ENCODE data around the gene LMO2. TPM values are rescaled to one million over a fixed set of nuclear protein-coding genes. Genes with fewer than 3 reads are reported as not detected.

Gene LMO2
- total and polyA plus RNA-seq, 2 of the 13 experiments (the other 11 are each of a cell fraction or from before 2014, with no cell fraction given) = not detected

DNA sequence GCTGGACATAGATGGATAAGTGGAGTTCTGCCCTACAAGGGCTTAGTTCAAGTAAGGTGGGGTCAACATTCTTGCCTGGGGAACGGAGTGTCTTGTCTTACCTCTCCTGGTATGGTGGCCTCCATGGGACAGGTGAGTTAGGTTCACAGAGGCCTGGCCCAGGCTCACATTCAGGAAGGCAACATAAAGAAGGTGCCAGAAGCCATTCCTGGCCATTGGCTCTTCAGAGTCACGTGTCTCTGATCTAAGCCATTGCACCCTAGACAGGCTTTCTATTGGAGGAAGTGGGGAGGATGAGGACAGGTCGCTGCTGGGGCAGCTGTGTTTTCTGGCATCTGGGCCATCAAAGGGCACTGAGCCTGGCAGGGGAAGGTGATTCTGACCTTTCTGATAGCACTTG, 14.8 kb downstream of the LMO2 start (continued):
- no peak for TF ChIP-seq ZSCAN12 (CRISPR knock-in tag; IDR thresholded peaks at IDR 0.05)
- TF ChIP-seq MBD4 (IDR thresholded peaks at IDR 0.05; ENCODE audit: borderline replicate concordance, low read length) = no peak

DNA sequence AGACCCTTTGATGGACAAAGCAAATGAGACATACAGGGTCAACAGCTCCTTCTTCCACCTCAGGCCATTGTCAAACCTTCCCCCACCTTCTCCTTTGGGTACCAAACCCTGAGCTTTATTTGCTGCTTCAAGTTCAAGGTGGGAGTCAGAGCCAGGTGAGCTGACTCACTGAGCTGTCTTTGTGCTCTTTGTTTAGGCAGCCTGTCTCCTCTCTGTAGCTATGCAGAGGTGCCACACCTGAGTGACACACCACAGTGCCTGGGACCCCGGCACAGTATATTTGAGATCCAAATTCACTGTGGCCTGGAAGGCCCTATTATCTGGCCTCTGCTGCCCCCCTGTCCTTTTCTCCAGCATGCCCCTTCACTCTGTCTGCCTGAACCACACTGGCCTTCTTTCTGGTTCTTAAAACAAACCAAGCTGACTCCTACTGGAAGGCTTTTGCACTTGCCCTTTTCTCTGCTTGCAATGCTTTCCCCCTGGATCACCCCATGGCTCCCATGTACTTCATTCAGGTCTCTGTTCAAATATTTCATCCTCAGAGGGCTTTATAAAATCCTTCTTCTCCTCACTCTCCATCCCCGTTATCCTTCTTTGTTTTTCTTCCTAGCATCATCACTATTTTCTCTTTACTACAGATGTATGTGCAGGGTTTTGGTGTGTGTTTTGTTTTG, 16.1 kb downstream of the LMO2 start:
- Histone ChIP-seq H4K20me1 (ENCODE audit: insufficient read depth, low read length) (no peaks in the 10 kb centered on the region), H3K4me3 (replicated peaks in 1 of 3; ENCODE audit: insufficient read depth in 1 of 3, low read depth in 2 of 3, low read length in 3 of 3) (no peak overlapping the region), H3K79me2 (ENCODE audit: insufficient read depth, low read length) (no peaks in the 10 kb centered on the region), H3K9me3 (ENCODE audit: low read length) (no peaks in the 10 kb centered on the region), H3K4me1 (ENCODE audit: insufficient read depth, low read length) (no peaks in the 10 kb centered on the region), H3K27me3 (ENCODE audit: control insufficient read depth in 1 of 2, insufficient read depth in 2 of 2, low read length in 2 of 2) (peaks cover 1 to 28% of the 10 kb centered on the region in 2 experiments; a peak in 4 of 5 replicates), H3K4me2 (ENCODE audit: low read depth, low read length) (no peak overlapping the region), H3K27ac (ENCODE audit: extremely low read length, insufficient read depth, low read length) (no peak overlapping the region), H3K9ac (ENCODE audit: insufficient read depth, low read depth, low read length) (no peak overlapping the region), H3K36me3 (replicated peaks in 1 of 2; ENCODE audit: control insufficient read depth in 1 of 2, insufficient read depth in 2 of 2, low read length in 2 of 2) (no peaks in the 10 kb centered on the region), H2AFZ (ENCODE audit: low read length) (no peak overlapping the region)
- 0% methylated on average over 2 of the region's 2 CpGs for WGBS (ENCODE audit: low lambda C conversion rate)
- no peak for FAIRE-seq
- intact Hi-C loops (cut with micrococcal nuclease; ENCODE audit: unreplicated experiment) = no loop called here
- ATAC-seq = no peak
- no TSS peak for BruUV-seq (replicated peaks)
- in situ Hi-C loops (cut with HindIII; ENCODE audit: extremely low pct_ligation_motif_present, low pct_unique_long_range_greater_than_20kb) = no loop called here
- DNase-seq (ENCODE audit: low spot score) = no peak
- POLR2A ChIA-PET = no interaction called here
- CTCF ChIA-PET (ENCODE audit: low intra/inter-chr PET ratio, low total read pairs) = no interaction called here
- TF ChIP-seq PAWR (CRISPR knock-in tag; IDR thresholded peaks at IDR 0.05; ENCODE audit: borderline replicate concordance) (no peak), DNMT3B (CRISPR knock-in tag; conservative IDR thresholded peaks at IDR 0.05) (no peak), TCF12 (IDR thresholded peaks at IDR 0.05) (no peak), TCF12 (CRISPR knock-in tag; IDR thresholded peaks at IDR 0.05) (no peak), KLF11 (CRISPR knock-in tag; IDR thresholded peaks at IDR 0.05) (no peak), ZNF124 (CRISPR knock-in tag; IDR thresholded peaks at IDR 0.05) (no peak), NFYB (CRISPR knock-in tag; IDR thresholded peaks at IDR 0.05) (no peak), MXI1 (IDR thresholded peaks at IDR 0.05; ENCODE audit: borderline replicate concordance, low read depth, low read length) (no peak), ZNF441 (CRISPR knock-in tag; IDR thresholded peaks at IDR 0.05; ENCODE audit: borderline replicate concordance) (no peak), ZNF644 (CRISPR knock-in tag; IDR thresholded peaks at IDR 0.05; ENCODE audit: low read depth) (no peak), ZBTB46 (CRISPR knock-in tag; IDR thresholded peaks at IDR 0.05; ENCODE audit: borderline replicate concordance) (no peak), ZNF672 (CRISPR knock-in tag; IDR thresholded peaks at IDR 0.05) (no peak), AGO1 (IDR thresholded peaks at IDR 0.05; ENCODE audit: low read depth, low read length, poor library complexity, severe bottlenecking) (no peak), ZNF260 (CRISPR knock-in tag; IDR thresholded peaks at IDR 0.05; ENCODE audit: borderline replicate concordance, low read depth) (no peak), RBFOX2 (IDR thresholded peaks at IDR 0.05; ENCODE audit: low read depth, low read length) (no peak), ZNF205 (CRISPR knock-in tag; IDR thresholded peaks at IDR 0.05) (no peak), ZNF879 (CRISPR knock-in tag; IDR thresholded peaks at IDR 0.05) (no peak), SNRNP70 (IDR thresholded peaks at IDR 0.05; ENCODE audit: low read depth, low read length) (no peak)
- TF ChIP-seq, protein P1, sequence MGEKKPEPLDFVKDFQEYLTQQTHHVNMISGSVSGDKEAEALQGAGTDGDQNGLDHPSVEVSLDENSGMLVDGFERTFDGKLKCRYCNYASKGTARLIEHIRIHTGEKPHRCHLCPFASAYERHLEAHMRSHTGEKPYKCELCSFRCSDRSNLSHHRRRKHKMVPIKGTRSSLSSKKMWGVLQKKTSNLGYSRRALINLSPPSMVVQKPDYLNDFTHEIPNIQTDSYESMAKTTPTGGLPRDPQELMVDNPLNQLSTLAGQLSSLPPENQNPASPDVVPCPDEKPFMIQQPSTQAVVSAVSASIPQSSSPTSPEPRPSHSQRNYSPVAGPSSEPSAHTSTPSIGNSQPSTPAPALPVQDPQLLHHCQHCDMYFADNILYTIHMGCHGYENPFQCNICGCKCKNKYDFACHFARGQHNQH (CRISPR knock-in tag; IDR thresholded peaks at IDR 0.05) = no peak
- TF ChIP-seq, protein P2, sequence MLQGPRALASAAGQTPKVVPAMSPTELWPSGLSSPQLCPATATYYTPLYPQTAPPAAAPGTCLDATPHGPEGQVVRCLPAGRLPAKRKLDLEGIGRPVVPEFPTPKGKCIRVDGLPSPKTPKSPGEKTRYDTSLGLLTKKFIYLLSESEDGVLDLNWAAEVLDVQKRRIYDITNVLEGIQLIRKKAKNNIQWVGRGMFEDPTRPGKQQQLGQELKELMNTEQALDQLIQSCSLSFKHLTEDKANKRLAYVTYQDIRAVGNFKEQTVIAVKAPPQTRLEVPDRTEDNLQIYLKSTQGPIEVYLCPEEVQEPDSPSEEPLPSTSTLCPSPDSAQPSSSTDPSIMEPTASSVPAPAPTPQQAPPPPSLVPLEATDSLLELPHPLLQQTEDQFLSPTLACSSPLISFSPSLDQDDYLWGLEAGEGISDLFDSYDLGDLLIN (CRISPR knock-in tag; IDR thresholded peaks at IDR 0.05; ENCODE audit: borderline replicate concordance) = no peak
